HG03469 (cell line): ENCODE results near the gene ATCAY.
"Not testable (repeated sequence)": the region's sequence is repeated elsewhere in the genome, so short reads cannot be mapped to it uniquely, and the experiment has no call there.

ENCODE experiments used
- ATAC-seq: cut with Tn5 transposase; IDR thresholded peaks from one replicate; pipeline ENCODE4 v1.9.1; 2021; ENCODE audit warnings: mild to moderate bottlenecking, moderate library complexity, moderate number of reproducible peaks; ENCODE audit not compliant: unreplicated experiment

Gene ATCAY

GRCh38 chr19:3945838-3946237 lies 65.4 kb downstream of the ATCAY start:
- no peak for ATAC-seq

- ATAC-seq, result not testable (repeated sequence)
Measured at GRCh38 chr19:3947316-3947933, 66.9 kb downstream of the ATCAY start.

- ATAC-seq, result no peak
Measured at GRCh38 chr19:3949294-3949693, 68.8 kb downstream of the ATCAY start.

DNA sequence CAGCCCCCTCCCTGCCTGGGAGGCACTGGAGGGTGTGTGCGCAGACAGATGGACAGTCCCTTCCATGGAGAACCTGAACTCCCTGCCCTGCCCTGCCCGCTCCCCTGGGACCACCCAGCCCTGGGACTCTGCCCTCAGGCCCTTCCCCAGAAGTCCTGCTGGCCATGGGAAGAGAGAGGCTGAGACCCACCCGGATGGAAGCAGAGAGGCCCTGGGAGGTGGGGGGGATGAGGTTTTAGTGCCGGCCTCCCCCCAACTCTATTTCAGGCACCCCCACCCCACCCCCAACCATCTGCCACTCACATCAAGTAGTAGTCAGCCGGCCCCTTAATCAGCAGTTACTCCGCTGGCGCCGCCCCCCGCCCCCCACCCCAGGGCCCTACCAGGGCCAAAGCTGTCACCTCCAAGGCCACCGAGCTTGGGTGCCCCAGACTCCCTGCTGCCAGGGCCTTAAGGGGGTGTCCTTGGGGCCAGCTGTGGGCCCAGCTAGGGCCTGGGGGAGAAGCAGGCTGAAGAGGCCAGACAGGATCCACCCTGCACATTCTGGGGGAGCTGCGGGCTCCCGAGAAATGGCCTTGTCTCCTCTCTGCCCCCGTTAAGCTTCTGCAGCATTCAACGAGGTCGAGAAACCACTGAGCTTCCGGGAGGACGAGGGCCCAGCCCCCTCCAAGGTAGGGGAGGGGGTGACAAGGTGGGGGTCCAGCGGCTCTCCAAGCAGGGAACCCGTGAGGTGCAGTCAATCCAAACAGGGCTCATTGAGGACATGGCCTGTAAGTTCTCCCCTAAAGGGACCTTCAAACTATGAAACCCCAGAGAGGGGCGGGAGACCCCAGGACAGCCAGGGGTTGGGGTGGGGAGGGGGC lies 69.7 kb downstream of the ATCAY start:
- ATAC-seq, result no peak

DNA sequence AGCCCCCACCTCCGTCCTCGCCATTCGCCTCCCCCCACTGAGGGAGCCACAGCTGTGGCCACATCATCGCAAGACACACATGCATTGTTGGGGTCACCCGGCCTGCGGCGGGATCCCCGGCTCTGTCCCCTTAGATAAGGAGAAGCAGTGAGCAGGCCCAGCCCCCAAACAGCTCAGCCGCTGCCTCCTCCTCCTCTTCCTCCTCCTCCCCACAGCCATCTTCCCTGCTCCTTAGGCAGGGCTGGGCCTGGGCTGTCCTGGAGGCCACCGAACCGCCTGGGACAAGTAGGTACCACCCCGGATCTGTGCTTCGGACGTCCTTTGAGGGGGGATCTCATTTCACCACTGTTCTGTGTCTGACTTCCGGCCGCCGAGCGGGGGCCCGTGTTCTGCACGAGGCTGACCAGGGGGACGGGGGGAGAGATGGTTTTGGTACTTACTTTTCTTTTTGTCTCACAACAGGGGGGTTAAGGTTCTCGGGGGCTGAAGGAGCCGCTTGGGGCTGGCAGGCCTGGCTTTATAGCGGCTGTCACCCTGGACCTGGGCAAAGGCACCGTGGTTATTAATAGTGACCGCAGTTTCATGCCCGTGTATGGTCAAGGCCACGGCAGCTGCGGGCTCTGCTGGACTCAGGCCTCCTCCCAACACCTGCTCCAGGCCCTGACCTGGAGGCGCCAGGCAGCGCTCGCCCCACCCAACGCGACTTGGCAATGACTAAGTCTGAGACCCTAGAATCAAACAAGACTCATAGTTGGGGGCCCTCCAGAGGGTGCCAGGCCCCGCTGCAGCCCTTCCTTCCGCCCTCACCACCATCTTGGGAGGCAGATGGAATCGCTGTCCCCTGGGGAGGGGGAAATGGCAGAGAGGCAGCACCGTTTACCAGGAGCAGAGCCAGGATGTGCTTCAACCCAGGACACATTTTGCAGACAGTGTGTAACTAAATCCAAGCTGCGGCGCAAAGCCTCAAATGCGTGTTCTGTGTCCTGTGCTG lies 70.7 kb downstream of the ATCAY start:
- no peak for ATAC-seq

DNA sequence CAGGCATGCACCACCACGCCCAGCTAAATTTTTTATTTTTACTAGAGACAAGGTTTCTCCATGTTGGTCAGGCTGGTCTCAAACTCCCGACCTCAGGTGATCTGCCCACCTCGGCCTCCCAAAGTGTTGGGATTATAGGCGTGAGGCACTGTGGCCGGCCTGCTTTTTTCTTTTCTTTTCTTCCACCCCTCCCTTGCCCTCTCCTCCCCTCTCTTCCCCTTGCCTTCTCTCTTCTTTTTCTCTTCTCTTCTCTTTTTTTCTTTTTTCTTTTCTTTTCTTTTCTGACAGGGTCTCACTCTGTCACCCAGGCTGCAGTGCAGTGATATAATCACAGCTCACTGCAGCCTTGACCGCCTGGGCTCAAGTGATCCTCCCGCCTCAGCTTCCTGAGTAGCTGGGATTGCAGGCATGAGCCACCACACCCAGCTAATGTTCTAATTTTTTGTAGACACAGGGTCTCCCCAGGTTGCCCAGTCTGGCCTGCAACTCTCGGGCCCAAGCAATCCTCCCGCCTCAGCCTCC lies 72.3 kb downstream of the ATCAY start:
- not testable (repeated sequence) for ATAC-seq

GRCh38 chr19:3954107-3954506 lies 73.6 kb downstream of the ATCAY start:
- no peak for ATAC-seq

GRCh38 chr19:3955276-3955675 lies 74.8 kb downstream of the ATCAY start:
- ATAC-seq, result not testable (repeated sequence)

- no peak for ATAC-seq
Measured at GRCh38 chr19:3955688-3956087, 75.2 kb downstream of the ATCAY start.

DNA sequence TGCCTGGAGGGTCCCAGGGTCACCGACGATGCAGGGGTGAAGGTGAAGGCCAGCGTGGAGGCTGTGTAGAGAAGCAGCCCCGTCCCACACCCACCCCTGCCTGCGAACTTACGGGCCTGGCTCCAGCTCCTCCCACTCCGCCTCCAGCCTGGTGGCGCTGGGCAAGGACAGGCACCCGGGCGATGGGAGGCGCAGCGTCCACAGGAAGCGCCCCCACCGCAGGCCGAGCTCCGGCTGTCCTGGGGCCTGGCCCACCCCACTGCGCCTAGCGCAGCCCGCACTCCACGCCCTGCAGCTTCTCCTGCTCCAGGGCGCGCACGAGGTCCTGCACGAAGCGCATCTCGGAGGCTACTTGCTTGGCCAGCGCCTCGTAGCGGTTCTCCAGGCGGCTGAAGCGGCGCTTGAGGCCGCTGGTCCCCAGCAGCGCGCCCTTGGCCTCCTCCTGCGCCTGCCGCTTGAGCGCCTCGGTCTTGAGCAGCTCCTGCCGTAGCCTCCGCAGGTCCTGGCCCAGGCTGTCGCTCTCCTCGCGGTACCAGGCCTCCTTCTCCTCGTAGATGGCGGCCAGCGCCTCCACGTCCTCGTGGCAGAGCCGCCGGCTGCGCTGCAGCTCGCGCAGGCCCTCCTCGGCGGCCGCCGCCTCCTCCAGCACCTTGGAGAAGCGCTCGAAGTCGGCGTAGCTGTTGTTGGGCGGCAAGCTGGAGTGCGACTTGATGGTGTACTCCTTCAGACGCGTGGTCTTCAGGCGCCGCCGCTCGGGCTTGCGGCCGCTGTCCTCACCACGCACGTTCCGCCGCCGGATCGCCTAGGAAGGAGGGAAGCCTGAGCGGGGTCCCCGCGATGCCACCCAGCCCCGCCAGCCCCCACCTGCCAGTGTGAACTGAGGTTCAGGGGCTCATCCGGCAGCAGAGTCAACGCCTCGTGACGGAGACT lies 78.6 kb downstream of the ATCAY start:
- ATAC-seq, result no peak

DNA sequence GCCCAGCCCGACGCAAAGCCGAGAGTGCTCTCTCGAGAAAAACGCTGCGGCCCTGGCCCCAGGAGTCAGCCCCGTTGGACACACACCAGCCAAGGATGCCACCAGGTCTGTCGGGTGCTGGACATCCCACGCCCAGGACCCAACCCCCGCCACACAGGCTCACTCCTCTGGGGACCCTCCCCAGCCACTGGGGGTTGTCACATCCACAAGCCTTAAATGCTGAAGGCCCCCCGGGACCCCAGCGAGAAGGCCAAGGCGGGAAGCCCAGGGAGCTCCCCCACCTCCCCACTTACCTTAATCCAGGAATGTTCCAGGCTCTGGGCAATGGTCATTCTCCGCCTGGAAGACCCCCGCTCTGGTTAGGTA lies 79.3 kb downstream of the ATCAY start:
- no peak for ATAC-seq

DNA sequence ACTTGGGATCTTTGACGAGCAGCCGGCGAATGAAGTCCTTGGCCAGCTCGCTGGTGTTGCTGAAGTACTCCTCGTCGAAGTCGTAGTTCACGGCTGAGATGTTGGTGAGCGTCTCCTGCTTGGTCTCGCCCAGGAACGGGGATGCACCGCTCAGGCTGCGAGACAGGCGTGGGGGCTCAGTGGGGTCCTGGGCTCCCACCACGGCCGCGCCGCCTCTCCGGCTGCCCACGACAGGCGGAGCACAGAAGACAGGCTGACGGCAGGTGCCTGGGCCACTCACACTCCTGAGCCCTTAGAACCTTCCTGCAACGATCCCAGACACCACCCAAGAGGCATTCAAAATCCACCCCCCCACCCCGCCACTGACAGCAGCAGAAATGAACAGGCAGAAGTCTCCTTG lies 80.5 kb downstream of the ATCAY start:
- ATAC-seq, result no peak

GRCh38 chr19:3963458-3964255 lies 83.2 kb downstream of the ATCAY start:
- no peak for ATAC-seq

- no peak for ATAC-seq
Measured at GRCh38 chr19:3964256-3965194, 84.0 kb downstream of the ATCAY start.

DNA sequence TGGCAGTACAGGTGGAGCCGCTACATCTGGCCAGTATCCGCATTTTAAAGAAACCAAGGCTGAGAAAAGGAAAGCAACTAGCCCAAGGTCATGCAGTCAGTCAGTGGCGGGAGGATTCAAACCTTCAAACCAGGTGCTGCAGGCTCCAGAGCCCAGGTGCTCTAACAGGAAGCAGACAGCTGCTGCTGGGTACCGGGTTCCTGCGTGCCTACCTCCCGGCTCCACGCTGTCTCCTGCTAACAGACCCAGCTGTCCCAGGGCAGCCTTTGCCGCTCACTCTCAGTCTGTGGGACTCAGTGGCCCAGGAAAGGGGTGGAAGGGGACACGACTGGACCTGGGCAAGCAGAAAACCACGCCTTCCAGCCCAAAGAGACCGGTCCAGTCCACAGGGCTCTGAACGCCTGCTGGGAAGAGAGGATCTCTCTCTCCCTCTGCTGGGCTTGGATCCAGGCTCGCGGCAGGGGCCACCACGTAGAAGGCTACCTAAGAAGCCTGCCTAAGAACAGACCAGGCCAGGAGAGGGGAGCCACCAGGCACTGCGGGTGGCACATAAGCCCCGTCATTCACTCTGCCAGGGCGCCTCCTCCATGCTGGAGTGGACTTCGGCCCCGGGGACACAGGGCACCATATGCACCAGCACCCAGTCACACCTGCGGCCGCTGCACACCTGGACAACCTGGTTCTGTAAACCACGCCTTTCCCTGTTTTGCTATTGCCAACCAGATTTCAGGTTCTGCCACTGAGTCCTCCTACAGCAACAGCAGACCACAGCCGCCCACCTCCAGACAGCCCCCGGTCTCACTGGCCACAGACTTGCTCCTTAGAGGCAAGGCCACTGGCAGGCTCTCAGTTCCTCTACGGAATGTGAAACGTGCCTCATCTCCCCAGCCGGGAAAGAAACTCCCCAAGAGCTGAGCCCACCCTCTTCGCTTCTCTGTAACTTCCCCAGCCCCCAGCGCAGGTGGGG lies 85.8 kb downstream of the ATCAY start:
- no peak for ATAC-seq

DNA sequence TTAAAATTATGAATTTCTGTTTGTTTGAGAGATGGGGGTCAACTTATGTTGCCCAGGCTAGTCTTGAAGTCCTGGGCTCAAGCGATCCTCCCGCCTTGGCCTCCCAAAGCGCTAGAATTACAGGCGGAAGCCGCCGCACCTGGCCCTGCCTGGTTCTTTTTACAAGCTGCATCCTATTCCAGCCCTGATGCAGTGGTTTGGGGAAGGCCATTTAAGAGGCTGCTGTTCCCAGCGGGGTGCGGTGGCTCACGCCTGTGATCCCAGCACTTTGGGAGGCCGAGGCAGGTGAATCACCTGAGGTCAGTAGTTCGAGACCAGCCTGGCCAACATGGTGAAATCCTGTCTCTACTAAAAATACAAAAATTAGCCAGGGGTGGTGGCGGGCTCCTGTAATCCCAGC lies 87.5 kb downstream of the ATCAY start:
- ATAC-seq, result not testable (repeated sequence)
